ENCODE measurements around the gene BRAT1. TPM values are rescaled to one million over a fixed set of nuclear protein-coding genes. Genes with fewer than 3 reads are reported as not detected.
"Not testable (repeated sequence)": the region's sequence is repeated elsewhere in the genome, so short reads cannot be mapped to it uniquely, and the experiment has no call there.

The BRAT1 gene
- total RNA-seq, 4 donors from 2014 or later: 15.5 to 28.3 (median 22.8) TPM

- H3K27me3 ChIP-seq: no peaks in the 10 kb centered on the region
- WGBS, 2 donors: 78 to 92% methylated on average over 4 to 6 of the region's 27 CpGs
- no peak overlapping the region for H3K4me3 ChIP-seq
- no peaks in the 10 kb centered on the region for H3K4me1 ChIP-seq
- H3K9me3 ChIP-seq: no peaks in the 10 kb centered on the region
- H3K36me3 ChIP-seq: peaks cover 14 to 94% (median 21%) of the 10 kb centered on the region in 3 donors
- H3K27ac ChIP-seq: no peak overlapping the region
- intact Hi-C loops (cut with DNase I): no loop called here
- DNase-seq: no peak
- TF ChIP-seq CTCF (IDR thresholded peaks at IDR 0.05) (no peak), POLR2A (IDR thresholded peaks at IDR 0.05) (no peak)
Measured at GRCh38 chr7:2595258-2595860, 40.0 kb upstream of the BRAT1 start.

GRCh38 chr7:2594599-2594998, 39.3 kb upstream of the BRAT1 start:
- intact Hi-C loops (cut with DNase I): no loop called here
- H3K27ac ChIP-seq: no peak overlapping the region
- no peak for DNase-seq
- no peaks in the 10 kb centered on the region for H3K4me1 ChIP-seq
- WGBS, 2 donors: 82 to 88% methylated on average over 6 to 8 of the region's 10 CpGs
- H3K36me3 ChIP-seq: peaks cover 14 to 94% (median 21%) of the 10 kb centered on the region in 3 donors
- TF ChIP-seq POLR2A (IDR thresholded peaks at IDR 0.05): no peak
- TF ChIP-seq CTCF (IDR thresholded peaks at IDR 0.05): no peak
- no peak overlapping the region for H3K4me3 ChIP-seq
- H3K9me3 ChIP-seq: no peaks in the 10 kb centered on the region
- no peaks in the 10 kb centered on the region for H3K27me3 ChIP-seq

- 92 to 95% methylated on average over 24 to 27 of the region's 38 CpGs for WGBS, 2 donors
- TF ChIP-seq POLR2A (IDR thresholded peaks at IDR 0.05) (no peak), CTCF (IDR thresholded peaks at IDR 0.05) (no peak)
- H3K4me3 ChIP-seq: no peak overlapping the region
- intact Hi-C loops (cut with DNase I): no loop called here
- H3K4me1 ChIP-seq: no peaks in the 10 kb centered on the region
- no peak overlapping the region for H3K27ac ChIP-seq
- H3K9me3 ChIP-seq: no peaks in the 10 kb centered on the region
- no peak for DNase-seq
- H3K27me3 ChIP-seq: no peaks in the 10 kb centered on the region
- peaks cover 14 to 85% (median 16%) of the 10 kb centered on the region in 3 donors for H3K36me3 ChIP-seq
Measured at GRCh38 chr7:2593036-2593727, 37.9 kb upstream of the BRAT1 start.

GRCh38 chr7:2592375-2592865, 37.1 kb upstream of the BRAT1 start:
- Histone ChIP-seq H3K27me3 (no peaks in the 10 kb centered on the region), H3K4me1 (no peaks in the 10 kb centered on the region), H3K4me3 (no peak overlapping the region), H3K27ac (no peak overlapping the region), H3K9me3 (no peaks in the 10 kb centered on the region), H3K36me3 (peaks cover 14 to 85% (median 16%) of the 10 kb centered on the region in 3 donors)
- intact Hi-C loops (cut with DNase I): no loop called here
- DNase-seq: no peak
- TF ChIP-seq CTCF (IDR thresholded peaks at IDR 0.05): no peak
- no peak for TF ChIP-seq POLR2A (IDR thresholded peaks at IDR 0.05)
- WGBS, 2 donors: 92 to 95% methylated on average over 6 to 12 of the region's 23 CpGs

GRCh38 chr7:2589941-2590340, 34.6 kb upstream of the BRAT1 start:
- H3K4me3 ChIP-seq; H3K27me3 ChIP-seq; DNase-seq; H3K27ac ChIP-seq; intact Hi-C loops (cut with DNase I); H3K4me1 ChIP-seq; H3K9me3 ChIP-seq: not testable (repeated sequence)
- 100% methylated on average over 1 of the region's 15 CpGs; no CpG with 5 or more reads in 1 of the 2 donors for WGBS, 2 donors
- peaks cover 5 to 86% (median 11%) of the 10 kb centered on the region in 3 donors for H3K36me3 ChIP-seq
